Activated effector memory CD4-positive, alpha-beta T cell treated with anti-CD3 and anti-CD28 coated beads, Interleukin-2, amount 50 U/mL, for 16 hours (primary cell): ENCODE results near the gene FBXL2.
"Not testable (repeated sequence)": the region's sequence is repeated elsewhere in the genome, so short reads cannot be mapped to it uniquely, and the experiment has no call there.

Source experiments
- DNase-seq: peaks from one replicate; pipeline ENCODE4 v3.0.0-alpha.2; 2020

The FBXL2 gene

DNA sequence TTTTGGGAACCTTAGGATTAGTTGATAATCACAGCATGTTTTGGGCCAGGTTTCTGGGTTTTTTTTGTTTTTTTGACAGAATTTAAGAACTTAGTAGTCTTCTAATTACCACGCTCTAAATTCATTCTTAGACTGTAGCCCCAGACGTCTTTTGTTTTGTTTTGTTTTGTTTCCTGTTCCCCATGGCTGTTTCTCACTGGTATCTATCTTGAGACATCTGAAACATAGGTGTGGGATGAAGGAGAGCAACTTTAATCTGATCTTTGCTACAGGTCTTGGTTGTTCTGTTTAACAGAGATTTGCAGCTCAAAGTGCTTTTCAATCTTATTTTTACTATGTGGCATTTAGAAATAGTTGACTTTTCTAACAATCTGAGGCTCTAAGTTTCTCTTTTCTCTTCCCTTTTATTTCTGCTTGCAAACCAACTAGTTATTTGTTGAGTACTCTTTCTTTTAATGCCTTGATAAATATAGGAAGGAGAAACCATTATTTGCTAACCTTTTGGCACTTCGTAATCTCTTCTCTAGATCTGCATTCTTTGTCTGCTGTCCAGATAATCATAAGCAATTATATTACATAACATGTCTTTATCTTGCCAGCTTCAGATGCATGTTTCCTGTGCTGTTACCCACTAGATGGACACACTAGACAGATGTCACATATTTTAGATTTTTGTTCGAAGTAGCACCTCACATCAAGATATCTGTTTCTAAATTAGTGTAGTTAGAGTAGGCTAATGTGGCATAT lies 40.9 kb downstream of the FBXL2 start:
- DNase-seq, result no peak

GRCh38 chr3:33318710-33319380 lies 41.6 kb downstream of the FBXL2 start:
- DNase-seq, result no peak

GRCh38 chr3:33322412-33322811 lies 45.2 kb downstream of the FBXL2 start:
- DNase-seq, result no peak

GRCh38 chr3:33331414-33331813 lies 54.2 kb downstream of the FBXL2 start:
- no peak for DNase-seq

DNA sequence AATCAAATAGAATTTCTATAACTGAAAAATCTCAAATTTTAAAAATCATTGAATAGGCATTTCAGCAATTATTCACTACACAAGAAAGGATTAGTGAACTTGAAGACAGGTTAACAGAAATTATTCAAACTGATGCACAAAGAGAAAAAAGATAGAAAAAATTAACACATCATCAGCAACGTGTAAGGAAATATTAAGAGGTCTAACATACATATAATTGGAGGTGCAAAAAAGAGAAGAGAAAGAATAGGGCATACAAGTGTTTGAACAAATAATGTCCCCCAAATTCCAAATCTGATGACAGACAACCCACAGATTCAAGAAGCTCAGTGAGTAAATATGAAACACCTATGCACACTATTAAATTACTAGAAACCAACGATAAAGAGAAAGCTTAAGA lies 57.1 kb downstream of the FBXL2 start:
- DNase-seq, result no peak

DNA sequence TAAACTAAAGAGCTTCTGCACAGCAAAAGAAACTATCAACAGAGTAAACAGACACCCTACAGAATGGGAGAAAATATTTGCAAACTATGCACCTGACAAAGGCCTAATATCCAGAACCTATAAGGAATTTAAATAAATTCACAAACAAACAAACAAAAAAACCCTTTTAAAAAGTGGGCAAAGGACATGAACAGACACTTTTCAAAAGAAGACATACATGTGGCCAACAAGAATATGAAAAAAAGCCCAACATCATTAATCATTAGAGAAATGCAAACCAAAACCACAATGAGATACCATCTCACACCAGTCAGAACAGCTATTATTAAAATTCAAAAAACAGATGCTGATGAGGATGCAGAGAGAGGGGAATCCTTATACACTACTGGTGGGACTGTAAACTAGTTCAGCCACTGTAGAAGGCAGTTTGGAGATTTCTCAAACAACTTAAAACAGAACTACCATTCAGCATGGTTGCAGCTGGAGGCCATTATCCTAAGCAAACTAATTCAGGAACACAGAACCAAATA lies 61.8 kb downstream of the FBXL2 start:
- not testable (repeated sequence) for DNase-seq

GRCh38 chr3:33339758-33340157 lies 62.5 kb downstream of the FBXL2 start:
- no peak for DNase-seq

GRCh38 chr3:33355611-33356010 lies 78.4 kb downstream of the FBXL2 start:
- DNase-seq, result no peak

- DNase-seq, result no peak
Measured at GRCh38 chr3:33358172-33358781, 81.0 kb downstream of the FBXL2 start.

DNA sequence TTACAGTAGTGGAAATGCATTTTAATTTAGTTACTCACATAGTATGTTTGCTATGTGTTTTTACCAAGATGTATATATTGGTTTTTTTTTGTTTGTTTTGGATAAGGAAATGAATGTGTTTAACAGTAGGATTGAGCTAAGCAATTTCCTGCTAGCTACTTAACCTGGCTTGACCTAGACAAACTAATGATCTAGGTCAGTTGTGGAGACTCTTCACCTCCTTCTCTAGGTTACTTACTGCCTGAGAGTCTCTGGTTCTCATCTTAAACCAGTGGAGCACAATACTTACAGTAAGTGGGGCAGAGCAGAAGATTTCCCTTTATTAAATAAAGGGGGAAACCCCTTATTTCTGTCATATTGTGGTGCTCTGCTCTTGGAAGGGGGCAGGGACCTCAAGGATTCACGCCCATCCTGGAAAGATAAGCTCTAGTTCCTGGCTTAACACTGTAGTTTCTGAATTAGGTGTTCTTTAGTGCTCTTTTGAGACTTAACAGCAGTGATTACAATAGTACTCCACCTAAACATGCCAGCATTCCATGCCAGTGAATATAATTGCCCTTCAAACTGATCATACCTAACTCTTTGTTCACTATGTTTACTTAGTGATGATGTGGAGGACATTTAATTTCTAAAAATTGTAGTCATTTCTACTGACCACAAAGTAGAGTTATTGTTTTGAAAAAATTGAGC lies 83.0 kb downstream of the FBXL2 start:
- no peak for DNase-seq

DNA sequence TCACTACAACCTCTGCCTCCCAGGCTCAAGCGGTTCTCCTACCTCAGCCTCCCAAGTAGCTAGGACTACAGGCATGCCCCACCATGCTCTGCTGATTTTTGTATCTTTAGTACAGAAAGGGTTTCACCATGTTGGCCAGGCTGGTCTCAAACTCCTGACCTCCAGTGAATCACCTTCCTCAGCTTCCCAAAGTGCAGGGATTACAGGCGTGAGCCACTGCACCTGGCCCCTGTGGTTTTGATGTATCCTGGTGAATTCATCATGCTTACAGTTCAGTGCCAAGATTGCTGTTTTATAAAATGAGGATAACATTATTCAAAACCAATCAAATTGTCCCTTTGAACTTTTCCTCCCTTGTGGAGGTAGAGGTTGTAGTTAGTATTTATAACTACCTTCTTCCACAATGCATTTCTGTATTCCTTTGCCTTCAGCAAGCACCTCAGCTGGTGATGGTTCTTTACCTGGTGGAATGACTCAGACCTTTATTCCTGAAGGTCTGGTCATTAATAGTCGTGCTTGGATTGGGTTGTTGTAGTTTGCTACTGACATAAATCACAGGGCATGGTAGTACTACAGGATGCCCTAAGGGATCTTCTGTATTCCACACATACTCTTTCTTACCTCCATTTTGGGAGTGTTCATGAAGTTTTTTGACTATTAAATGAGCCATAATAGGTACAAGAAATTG lies 86.0 kb downstream of the FBXL2 start:
- no peak for DNase-seq

- DNase-seq, result no peak
Measured at GRCh38 chr3:33364060-33364459, 86.8 kb downstream of the FBXL2 start.

GRCh38 chr3:33364531-33365128 lies 87.4 kb downstream of the FBXL2 start:
- no peak for DNase-seq

DNA sequence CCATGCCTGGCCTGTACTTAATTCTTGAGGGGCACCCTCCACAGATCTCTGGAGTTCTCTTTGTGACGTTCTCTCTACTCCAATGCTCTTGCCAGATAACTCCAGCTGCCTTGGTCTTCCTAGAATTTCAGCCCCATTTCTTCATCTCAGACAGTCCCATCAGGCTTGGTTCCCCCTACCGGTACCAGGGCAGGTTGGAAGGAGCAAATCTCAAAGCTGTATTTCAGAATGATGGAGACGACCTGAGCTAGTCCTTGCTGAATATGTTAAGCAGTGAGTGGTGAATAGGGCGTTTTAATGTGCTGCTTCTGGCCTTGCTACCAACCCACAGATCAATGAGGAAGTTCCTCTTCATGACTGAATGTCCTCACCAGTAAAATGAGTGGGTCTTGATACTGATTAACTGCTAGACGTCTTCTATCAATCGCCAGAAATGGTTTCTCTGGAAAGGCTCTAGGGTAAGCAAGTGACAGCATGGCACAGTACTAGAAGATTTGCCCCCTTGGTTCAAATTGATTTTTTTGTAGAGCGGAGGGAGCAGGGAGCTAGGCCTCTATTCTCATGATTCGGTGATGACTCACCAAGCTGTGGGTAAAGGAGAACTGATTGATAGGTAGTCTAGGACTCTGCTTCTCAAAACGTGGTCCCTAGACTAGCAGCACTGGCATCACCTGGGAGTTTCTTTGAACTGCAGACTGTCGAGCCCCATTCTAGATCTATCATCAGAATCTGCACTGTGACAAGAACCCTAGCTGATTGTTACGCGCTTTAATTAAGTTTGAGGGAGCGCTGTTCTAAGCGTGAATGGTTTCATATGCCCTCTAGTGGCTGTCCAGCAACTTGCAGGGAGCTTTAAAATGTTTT lies 95.2 kb downstream of the FBXL2 start:
- peak; percentile 75 for DNase-seq

- no peak for DNase-seq
Measured at GRCh38 chr3:33373082-33373437, 95.8 kb downstream of the FBXL2 start.

DNA sequence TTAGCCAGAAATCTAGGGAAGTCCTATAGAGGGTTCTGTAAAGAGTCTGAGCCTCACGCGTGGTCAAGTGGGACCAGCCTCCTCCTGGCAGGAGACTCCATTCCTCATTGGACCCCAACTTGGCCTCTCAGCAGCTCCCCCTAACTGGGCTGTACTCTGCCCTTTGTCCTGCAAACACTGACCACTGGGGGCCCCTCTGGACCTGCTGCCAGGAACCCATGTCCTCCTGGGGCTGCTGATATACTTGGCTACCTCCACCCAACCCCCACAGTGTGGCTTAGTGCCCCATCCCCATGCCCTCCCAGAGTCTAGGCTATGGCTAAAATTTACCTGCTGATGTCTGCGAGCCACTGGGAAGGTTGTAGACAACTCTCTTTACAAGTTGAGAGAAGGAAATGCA lies 100.2 kb downstream of the FBXL2 start:
- no peak for DNase-seq

- no peak for DNase-seq
Measured at GRCh38 chr3:33377931-33378330, 100.7 kb downstream of the FBXL2 start.

GRCh38 chr3:33380653-33381052 lies 103.4 kb downstream of the FBXL2 start:
- no peak for DNase-seq

- no peak for DNase-seq
Measured at GRCh38 chr3:33383951-33384350, 106.7 kb downstream of the FBXL2 start.

DNA sequence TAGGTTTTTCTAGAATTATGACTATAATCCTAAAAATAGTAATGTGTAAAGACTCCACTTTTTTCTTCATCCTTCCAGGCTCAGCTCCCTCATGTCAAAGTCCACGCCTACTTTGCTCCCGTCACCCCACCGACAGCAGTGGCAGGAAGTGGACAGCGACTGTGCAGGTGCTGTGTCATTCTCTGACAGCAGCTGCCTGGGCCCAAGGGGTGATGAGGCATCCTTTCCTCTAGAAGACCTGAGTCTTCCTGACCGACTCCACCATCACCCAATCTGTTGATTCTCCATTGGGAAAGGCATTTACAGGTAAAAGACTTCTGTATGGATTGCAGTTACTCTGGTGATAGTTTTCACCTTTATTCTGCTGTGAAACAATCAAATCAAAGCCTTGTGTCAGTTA lies 108.2 kb downstream of the FBXL2 start:
- DNase-seq, result peak; percentile 76

- no peak for DNase-seq
Measured at GRCh38 chr3:33386631-33387030, 109.4 kb downstream of the FBXL2 start.
